GM12874 (cell line): ENCODE results near the gene EVC2.

Source experiments
- CTCF ChIP-seq: IDR thresholded peaks from 2 replicates; pipeline ENCODE4 v1.5.1; 2011; ENCODE audit warnings: low read depth, mild to moderate bottlenecking, control low read depth, low read length, moderate library complexity; ENCODE audit not compliant: insufficient read depth

EVC2 gene

GRCh38 chr4:5592272-5592671, 116.1 kb downstream of the EVC2 start:
- TF ChIP-seq CTCF = no peak

- no peak for TF ChIP-seq CTCF
Observed at GRCh38 chr4:5589495-5589894, 118.9 kb downstream of the EVC2 start.

GRCh38 chr4:5588046-5588445, 120.3 kb downstream of the EVC2 start:
- TF ChIP-seq CTCF = no peak

GRCh38 chr4:5575941-5576340, 132.4 kb downstream of the EVC2 start:
- TF ChIP-seq CTCF = no peak

GRCh38 chr4:5574386-5574785, 134.0 kb downstream of the EVC2 start:
- TF ChIP-seq CTCF = no peak

- no peak for TF ChIP-seq CTCF
Observed at GRCh38 chr4:5573965-5574364, 134.4 kb downstream of the EVC2 start.

- TF ChIP-seq CTCF = no peak
Observed at GRCh38 chr4:5572751-5573150, 135.6 kb downstream of the EVC2 start.

GRCh38 chr4:5572114-5572513, 136.2 kb downstream of the EVC2 start:
- no peak for TF ChIP-seq CTCF
